Neural cell (in vitro differentiated cells): Measurements from ENCODE around the gene TMEM208.

Experiments
- EP300 ChIP-seq: fragments of 450-650 bp; conservative IDR thresholded peaks from 2 replicates; pipeline ENCODE4 v1.6.1; 2014; ENCODE audit warnings: antibody characterized with exemption, mild to moderate bottlenecking, moderate library complexity; ENCODE audit not compliant: poor library complexity, severe bottlenecking
- EZH2 ChIP-seq: fragments of 200-600, 300-800 bp; shearing (Covaris generic), sonication (generic); IDR thresholded peaks from 2 replicates; pipeline ENCODE4 v1.6.1; 2014; ENCODE audit warnings: antibody characterized with exemption, low read length, borderline replicate concordance, mild to moderate bottlenecking; ENCODE audit not compliant: insufficient read depth, poor library complexity, severe bottlenecking
- MXI1 ChIP-seq: fragments of 450-650 bp; conservative IDR thresholded peaks from 2 replicates; pipeline ENCODE4 v1.6.1; 2014; ENCODE audit warnings: antibody characterized with exemption, mild to moderate bottlenecking; ENCODE audit not compliant: poor library complexity, severe bottlenecking
- POLR2AphosphoS5 ChIP-seq: IDR thresholded peaks from 2 replicates; pipeline ENCODE4 v1.6.1; 2012
- RAD21 ChIP-seq: fragments of 450-650 bp; conservative IDR thresholded peaks from 2 replicates; pipeline ENCODE4 v1.6.1; 2014; ENCODE audit warnings: antibody characterized with exemption, mild to moderate bottlenecking, moderate library complexity
- SMC3 ChIP-seq: fragments of 450-650 bp; conservative IDR thresholded peaks from 2 replicates; pipeline ENCODE4 v1.6.1; 2014; ENCODE audit warnings: antibody characterized with exemption, mild to moderate bottlenecking, moderate library complexity; ENCODE audit not compliant: poor library complexity
- TAF1 ChIP-seq: IDR thresholded peaks from 2 replicates; pipeline ENCODE4 v1.6.1; 2012; ENCODE audit warnings: low read depth
- TF ChIP-seq, protein P1 (sequence below): fragments of 450-650 bp; IDR thresholded peaks from 2 replicates; pipeline ENCODE4 v1.5.1; 2014; ENCODE audit warnings: antibody characterized with exemption, mild to moderate bottlenecking, moderate library complexity; ENCODE audit not compliant: poor library complexity, severe bottlenecking
- TF ChIP-seq, protein P2 (sequence below): IDR thresholded peaks from 2 replicates; pipeline ENCODE4 v1.6.1; 2012; ENCODE audit warnings: borderline replicate concordance

- no peak for TF ChIP-seq MXI1
- TF ChIP-seq EZH2 = no peak
- TF ChIP-seq, protein P1, sequence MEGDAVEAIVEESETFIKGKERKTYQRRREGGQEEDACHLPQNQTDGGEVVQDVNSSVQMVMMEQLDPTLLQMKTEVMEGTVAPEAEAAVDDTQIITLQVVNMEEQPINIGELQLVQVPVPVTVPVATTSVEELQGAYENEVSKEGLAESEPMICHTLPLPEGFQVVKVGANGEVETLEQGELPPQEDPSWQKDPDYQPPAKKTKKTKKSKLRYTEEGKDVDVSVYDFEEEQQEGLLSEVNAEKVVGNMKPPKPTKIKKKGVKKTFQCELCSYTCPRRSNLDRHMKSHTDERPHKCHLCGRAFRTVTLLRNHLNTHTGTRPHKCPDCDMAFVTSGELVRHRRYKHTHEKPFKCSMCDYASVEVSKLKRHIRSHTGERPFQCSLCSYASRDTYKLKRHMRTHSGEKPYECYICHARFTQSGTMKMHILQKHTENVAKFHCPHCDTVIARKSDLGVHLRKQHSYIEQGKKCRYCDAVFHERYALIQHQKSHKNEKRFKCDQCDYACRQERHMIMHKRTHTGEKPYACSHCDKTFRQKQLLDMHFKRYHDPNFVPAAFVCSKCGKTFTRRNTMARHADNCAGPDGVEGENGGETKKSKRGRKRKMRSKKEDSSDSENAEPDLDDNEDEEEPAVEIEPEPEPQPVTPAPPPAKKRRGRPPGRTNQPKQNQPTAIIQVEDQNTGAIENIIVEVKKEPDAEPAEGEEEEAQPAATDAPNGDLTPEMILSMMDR = no peak
- TF ChIP-seq POLR2AphosphoS5 = no peak
- no peak for TF ChIP-seq TAF1
- TF ChIP-seq, protein P2, sequence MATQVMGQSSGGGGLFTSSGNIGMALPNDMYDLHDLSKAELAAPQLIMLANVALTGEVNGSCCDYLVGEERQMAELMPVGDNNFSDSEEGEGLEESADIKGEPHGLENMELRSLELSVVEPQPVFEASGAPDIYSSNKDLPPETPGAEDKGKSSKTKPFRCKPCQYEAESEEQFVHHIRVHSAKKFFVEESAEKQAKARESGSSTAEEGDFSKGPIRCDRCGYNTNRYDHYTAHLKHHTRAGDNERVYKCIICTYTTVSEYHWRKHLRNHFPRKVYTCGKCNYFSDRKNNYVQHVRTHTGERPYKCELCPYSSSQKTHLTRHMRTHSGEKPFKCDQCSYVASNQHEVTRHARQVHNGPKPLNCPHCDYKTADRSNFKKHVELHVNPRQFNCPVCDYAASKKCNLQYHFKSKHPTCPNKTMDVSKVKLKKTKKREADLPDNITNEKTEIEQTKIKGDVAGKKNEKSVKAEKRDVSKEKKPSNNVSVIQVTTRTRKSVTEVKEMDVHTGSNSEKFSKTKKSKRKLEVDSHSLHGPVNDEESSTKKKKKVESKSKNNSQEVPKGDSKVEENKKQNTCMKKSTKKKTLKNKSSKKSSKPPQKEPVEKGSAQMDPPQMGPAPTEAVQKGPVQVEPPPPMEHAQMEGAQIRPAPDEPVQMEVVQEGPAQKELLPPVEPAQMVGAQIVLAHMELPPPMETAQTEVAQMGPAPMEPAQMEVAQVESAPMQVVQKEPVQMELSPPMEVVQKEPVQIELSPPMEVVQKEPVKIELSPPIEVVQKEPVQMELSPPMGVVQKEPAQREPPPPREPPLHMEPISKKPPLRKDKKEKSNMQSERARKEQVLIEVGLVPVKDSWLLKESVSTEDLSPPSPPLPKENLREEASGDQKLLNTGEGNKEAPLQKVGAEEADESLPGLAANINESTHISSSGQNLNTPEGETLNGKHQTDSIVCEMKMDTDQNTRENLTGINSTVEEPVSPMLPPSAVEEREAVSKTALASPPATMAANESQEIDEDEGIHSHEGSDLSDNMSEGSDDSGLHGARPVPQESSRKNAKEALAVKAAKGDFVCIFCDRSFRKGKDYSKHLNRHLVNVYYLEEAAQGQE = no peak
- TF ChIP-seq EP300 = no peak
- no peak for TF ChIP-seq SMC3
- TF ChIP-seq RAD21 = no peak
Measured at GRCh38 chr16:67228905-67229304, 2.0 kb downstream of the TMEM208 start.
